ENCODE results near the gene WIPF3.

Gene WIPF3

GRCh38 chr7:29806208-29806994, at the start of gene WIPF3:
Gene WIPF3 (plus strand): TSS chr7:29806508. CDS start chr7:29834725, 28,217 bp downstream.
- DNase-seq: no peak

GRCh38 chr7:29763266-29763665, 43.0 kb upstream of the WIPF3 start:
- no peak for DNase-seq

- no peak for DNase-seq
These were observed 42.1 kb upstream of the WIPF3 start for GRCh38 chr7:29764227-29764626.

GRCh38 chr7:29765490-29765889, 40.8 kb upstream of the WIPF3 start:
- DNase-seq: no peak

GRCh38 chr7:29770371-29770770, 35.9 kb upstream of the WIPF3 start:
- no peak for DNase-seq

- no peak for DNase-seq
These were observed 35.1 kb upstream of the WIPF3 start for GRCh38 chr7:29771081-29771816.

GRCh38 chr7:29779017-29779416, 27.3 kb upstream of the WIPF3 start:
- no peak for DNase-seq

- no peak for DNase-seq
These were observed 26.0 kb upstream of the WIPF3 start for GRCh38 chr7:29780346-29780745.

- DNase-seq: no peak
These were observed 22.6 kb upstream of the WIPF3 start for GRCh38 chr7:29783671-29784070.

- no peak for DNase-seq
These were observed 12.8 kb upstream of the WIPF3 start for GRCh38 chr7:29793507-29793906.

- DNase-seq: no peak
These were observed 11.2 kb upstream of the WIPF3 start for GRCh38 chr7:29794959-29795629.

- DNase-seq: no peak
These were observed 10.4 kb upstream of the WIPF3 start for GRCh38 chr7:29795696-29796580.

- no peak for DNase-seq
These were observed 9.0 kb upstream of the WIPF3 start for GRCh38 chr7:29797112-29797944.

- DNase-seq: no peak
These were observed 7.9 kb upstream of the WIPF3 start for GRCh38 chr7:29798422-29798821.

- DNase-seq: no peak
These were observed 4.4 kb upstream of the WIPF3 start for GRCh38 chr7:29801929-29802328.

- no peak for DNase-seq
These were observed 1.3 kb upstream of the WIPF3 start for GRCh38 chr7:29805031-29805430.

GRCh38 chr7:29805886-29806207, 461 bp upstream of the WIPF3 start:
- no peak for DNase-seq

- no peak for DNase-seq
These were observed 910 bp downstream of the WIPF3 start for GRCh38 chr7:29806995-29807841.

- DNase-seq: no peak
These were observed 1.9 kb downstream of the WIPF3 start for GRCh38 chr7:29808075-29808801.

- no peak for DNase-seq
These were observed 3.3 kb downstream of the WIPF3 start for GRCh38 chr7:29809533-29810155.
